NOMO-1 (cell line): ENCODE results near the gene RFFL.
"Not testable (repeated sequence)": the region's sequence is repeated elsewhere in the genome, so short reads cannot be mapped to it uniquely, and the experiment has no call there.

ENCODE experiments used
- DNase-seq, 2 experiments: peaks; one replicate each; lab custom pipeline; 2025; ENCODE audit not compliant: unreplicated experiment in 2 of 2; lab: John Stamatoyannopoulos, UW

The RFFL gene

DNA sequence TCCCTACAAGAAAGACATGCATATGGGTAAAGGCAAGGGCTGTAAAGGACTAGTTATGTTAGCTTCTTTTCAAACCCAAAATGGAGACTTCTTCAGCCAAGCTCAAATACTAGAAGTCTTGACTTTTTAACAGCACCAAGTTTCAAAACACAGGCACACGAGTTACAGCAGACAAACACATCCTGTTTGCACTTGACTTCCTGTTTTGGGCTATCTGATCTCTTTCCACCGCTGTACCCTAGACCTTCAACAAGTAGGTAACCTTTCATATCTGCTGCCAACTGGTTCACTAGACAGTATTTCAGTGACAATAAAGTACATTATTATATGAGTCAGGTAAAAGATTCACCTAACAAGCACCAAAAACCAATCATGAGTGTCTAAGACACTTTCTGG is 12.3 kb downstream of the RFFL start:
- peak; percentile 86 to 91 for DNase-seq

DNA sequence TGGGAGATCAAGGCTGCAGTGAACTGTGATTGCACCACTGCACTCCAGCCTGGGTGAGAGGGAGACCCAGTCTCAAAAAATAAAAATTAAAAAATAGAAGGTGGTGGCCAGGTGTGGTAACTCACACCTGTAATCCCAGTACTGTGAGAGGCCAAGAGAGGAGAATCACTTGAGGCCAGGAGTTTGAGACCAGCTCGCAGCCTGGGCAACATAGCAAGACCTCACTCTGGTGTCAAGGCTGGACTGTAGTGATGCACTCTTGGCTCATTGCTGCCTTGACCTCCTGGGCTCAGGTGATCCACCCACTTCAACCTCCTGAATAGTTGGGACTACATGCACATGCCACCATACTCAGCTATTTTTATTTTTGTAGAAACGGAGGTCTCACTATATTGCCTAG is 13.3 kb downstream of the RFFL start:
- DNase-seq = no peak

DNA sequence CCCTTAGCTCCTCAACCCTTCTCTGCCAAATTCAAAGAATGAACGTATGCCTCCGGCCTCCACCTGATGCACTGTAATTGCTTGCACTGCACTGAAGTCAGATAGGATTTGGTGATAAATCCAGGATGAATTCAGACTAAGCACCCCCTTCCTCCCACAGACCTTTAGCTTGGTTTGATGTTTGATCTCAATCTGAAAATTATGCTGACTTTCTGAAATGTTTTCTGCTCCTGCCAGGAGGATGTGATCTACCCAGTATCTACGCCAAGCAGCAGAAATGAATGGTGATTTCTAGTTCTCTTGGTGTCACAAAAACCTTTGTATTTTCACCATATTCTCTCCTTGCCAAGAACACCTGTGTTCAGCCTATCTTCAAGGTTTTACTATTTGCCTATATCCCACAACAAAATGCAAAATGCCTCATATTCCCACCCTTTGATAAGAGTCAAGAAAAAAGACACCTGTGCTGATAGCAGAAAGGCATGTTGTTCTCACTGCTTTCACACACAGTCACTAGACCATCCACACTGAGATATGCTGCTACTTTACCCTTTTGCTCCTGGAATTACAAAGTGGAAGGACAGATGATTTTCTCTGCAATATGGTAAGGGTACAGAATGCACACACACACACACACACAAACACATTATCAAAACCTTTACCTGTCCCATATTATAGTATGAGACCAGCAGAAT is 14.7 kb downstream of the RFFL start:
- no peak for DNase-seq

DNA sequence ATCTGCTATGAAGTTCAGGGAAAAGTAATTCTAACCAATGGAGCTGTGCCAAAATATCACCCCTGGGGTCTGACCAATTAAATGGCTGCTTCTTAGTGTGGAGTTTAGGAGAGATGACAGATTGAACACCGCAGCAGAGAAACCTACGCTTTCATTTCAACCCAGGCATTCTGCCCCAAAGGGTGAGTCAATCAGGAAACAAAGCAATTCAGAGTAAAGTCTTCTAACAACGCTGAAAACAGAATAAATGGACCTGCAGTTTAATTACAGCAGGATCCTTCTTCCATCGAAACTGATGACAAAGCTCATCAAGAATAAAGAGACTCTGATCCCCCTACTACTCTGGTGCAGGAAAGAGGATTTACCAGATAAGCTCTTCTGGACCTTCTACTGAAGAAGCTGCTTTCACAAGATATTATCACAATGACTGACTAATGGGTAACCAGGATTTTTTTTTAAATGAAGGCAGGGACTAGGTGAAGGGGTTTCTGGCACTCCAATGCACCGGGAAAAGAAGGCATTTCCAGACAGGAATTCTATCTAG is 16.7 kb downstream of the RFFL start:
- DNase-seq = peak; percentile 6 to 53

DNA sequence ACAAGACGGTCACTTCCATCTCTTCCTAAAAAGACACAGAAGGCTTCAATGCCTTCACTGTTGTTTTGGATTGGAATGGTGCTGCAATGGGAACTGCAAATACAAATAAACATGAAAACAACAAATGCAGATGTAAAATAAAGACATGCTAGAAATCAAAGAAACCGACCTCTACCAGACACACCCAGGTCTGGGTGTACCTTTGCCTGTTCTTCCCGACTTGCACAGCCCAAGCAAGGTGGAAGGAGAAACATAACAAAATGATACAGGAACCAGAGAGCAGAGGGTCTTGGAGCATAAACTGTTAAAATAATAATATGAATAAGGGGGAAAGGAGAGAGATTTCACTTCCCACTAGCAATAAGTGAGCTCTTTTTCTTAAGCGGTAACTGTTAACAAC is 17.3 kb downstream of the RFFL start:
- no peak for DNase-seq

DNA sequence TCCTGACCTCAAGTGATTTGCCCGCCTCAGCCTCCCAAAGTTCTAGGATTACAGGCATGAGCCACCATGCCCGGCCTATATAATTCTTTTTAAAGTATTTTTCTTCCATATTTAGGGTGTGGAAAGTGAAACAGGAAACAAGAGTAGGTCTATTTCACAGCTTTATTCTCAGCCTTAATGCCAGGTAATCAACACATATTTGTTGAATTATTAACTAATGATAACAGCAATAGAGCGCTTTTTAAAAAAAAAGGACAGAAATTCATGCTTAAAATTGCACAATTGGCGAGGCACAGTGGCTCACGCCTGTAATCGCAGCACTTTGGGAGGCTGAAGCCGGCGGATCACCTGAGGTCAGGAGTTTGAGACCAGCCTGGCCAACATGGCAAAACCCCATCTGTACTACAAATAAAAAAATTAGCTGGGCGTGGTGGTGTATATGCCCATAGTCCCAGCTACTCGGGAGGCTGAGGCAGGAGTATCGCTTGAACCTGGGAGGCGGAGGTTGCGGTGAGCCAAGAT is 18.0 kb downstream of the RFFL start:
- DNase-seq = not testable (repeated sequence)

DNA sequence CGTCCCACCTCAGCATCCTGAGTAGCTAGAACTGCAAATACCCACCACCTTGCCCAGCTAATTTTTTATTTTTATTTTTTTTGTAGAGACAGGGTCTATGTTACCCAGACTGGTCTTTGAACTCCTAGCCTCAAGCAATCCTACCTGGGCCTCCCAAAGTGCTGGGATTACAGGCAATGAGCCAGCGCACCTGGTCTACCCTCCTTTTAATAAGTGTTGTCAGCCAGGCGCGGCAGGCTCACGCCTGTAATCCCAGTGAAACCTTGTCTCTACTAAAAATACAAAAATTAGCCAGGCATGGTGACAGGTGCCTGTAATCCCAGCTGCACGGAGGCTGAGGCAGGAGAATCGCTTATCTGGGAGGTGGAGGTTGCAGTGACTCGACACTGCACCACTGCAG is 19.3 kb downstream of the RFFL start:
- no peak for DNase-seq

DNA sequence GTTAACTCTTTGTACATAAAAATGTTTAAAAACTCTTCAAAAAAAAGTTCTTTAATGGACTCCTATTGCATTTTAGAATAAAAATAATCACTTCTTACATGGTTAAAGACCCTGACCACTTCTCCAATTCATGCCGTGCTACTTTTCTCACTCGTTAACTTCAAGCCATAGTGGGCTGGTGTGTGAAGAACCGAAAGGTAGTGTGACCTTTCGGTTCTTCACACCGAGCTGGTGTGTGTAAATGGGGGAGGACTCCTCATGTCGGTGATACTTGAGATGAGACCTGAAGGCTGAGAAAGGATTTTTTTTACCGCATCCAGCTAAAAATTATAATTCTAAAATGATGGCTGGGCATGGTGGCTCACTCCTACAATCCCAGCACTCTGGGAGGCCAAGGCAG is 22.1 kb downstream of the RFFL start:
- no peak for DNase-seq

DNA sequence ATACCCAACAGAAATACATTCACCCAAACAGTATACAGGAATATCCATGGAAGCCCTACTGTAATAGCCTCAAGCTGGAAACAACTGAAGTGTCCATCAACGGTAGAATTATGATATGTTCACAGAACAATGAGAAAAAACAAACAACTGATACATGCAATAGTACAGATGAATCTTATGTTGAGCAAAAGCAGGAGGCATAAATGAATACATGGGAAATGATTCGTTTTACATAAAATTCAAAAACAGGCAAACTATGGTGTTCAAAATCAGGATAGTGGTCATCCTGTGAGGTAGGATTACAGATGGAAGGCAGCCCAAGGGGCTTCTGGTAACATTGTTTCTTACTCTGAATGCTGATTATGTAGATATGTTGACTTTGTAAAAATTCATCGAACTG is 25.1 kb downstream of the RFFL start:
- DNase-seq = no peak

DNA sequence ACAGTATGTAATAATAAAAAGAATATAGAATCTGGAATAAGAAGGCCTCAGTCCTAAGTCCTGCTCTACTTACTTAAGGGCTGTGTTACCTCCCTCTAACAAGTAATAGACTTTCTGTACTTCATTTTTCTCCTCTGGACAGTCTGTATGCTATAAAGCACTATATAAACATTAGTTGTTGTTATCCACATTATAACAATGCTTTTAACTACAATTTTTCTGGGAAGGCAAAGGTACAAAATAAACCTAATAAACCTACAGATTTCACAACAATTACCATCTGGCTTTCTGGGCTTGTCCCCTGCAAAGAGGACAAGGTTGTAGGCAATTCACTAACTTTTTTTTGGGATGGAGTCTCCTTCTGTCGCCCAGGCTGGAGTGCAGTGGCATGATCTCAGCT is 32.7 kb downstream of the RFFL start:
- DNase-seq = no peak

DNA sequence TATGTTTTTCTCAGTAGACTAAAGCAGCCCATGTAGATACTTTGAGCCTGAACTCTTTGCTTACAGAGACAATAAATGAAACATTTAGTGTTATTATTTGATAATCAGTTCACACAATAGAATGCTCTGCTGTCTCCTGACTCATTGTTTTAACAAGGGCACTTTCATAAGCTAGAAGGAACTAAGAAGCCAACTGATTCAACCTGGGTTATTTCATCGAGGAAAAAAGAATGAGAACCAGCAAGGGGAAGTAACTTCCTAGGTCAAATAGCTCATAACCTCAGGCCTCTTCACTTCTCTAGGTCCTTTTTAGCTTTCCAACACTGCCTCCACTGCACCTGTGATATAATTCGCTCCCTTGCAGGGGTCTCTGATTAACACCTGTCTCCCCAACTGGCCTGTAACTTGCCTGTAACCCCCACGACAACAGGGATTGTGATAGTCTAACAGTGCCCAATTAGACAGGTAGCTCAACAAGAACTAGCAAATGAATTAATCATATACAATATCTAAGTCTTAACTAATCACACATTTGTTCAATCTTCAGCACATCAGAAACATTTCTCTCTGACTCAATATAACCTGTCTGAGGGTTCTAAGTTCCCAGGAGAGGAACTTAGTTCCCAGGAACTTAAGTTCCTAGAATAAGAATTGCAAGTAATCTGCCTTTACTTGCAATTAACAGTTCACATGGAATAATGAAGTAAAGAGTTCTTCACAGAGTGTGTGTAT is 34.8 kb downstream of the RFFL start:
- DNase-seq = peak; percentile 26 to 83

DNA sequence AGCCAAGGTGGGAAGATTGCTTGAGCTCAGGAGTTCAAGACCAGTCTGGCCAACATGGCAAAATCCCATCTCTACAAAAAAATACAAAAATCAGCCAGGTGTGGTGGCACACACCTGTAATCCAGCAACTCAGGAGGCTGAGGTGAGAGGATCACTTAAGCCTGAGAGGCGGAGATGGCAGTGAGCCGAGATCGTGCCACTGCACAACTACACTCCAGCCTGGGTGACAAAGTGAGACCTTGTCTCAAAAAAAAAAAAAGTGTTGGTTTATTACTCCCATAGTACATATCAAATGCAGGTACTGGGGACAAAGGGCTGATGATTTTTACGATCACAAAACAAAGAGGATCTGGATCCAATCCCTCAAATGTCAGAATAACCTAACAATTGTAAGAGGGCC is 35.4 kb downstream of the RFFL start:
- DNase-seq = not testable (repeated sequence)

DNA sequence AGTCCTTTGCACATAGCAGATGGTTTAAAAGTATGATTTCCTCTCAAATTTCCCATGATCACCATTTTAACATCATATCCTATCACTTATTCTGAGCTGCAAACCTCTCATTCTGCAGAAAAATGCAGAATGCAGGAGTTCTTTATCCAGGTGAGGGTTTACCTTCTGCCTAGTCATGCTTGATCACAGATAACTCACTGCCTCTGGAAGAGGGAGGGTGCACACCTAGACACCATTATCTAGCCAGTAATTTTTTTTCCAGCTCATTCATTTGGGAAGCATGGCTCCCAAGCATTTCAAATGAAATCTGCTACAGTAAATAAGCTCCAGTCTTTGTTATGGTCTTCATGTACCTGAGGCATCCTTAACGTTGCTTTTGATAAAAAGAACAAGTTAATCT is 38.0 kb downstream of the RFFL start:
- no peak for DNase-seq

DNA sequence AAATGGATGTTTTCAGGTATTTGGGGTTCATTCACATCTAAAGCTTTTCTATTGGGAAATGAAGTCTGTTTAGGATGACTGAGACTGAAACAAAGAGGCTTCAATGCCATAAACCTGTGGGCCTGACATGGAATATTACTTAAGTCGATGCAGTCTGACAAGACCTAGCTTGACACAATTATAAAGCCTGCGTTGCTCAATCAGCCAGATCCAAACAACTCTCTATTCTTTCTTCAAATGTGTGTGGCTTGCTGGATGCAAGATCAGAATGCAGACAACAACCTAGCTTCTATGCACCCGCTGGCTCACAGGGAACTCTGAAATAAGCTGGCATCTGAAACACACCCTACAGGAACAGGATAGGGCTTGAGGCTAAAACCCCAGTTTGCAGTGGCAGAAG is 40.0 kb downstream of the RFFL start:
- no peak for DNase-seq

DNA sequence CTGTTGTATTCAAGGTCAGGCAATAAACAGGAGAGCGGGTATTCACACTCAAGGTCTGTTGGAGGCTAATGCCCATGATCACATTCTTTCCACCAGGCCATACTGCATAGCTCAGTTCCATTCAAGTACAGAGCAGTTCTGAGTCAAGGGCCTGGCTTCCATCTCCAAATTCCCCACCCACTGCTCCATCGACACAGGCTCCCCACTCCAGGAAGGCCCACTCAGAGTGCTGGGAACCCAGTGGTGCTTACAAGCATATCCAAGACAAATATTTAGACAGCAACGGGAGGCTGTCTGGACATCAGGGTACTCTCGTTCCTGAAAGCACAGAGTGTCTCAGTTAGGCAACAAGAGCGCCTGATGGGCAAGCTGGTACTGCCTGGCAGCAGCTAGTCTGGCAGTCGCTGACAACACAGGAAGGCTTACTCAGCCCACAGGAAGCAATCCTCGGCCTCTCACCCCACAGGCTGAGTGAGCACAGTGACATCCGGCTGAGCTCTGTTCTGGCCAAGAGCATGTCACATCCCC is 40.9 kb downstream of the RFFL start:
- DNase-seq = peak; percentile 20 to 67

DNA sequence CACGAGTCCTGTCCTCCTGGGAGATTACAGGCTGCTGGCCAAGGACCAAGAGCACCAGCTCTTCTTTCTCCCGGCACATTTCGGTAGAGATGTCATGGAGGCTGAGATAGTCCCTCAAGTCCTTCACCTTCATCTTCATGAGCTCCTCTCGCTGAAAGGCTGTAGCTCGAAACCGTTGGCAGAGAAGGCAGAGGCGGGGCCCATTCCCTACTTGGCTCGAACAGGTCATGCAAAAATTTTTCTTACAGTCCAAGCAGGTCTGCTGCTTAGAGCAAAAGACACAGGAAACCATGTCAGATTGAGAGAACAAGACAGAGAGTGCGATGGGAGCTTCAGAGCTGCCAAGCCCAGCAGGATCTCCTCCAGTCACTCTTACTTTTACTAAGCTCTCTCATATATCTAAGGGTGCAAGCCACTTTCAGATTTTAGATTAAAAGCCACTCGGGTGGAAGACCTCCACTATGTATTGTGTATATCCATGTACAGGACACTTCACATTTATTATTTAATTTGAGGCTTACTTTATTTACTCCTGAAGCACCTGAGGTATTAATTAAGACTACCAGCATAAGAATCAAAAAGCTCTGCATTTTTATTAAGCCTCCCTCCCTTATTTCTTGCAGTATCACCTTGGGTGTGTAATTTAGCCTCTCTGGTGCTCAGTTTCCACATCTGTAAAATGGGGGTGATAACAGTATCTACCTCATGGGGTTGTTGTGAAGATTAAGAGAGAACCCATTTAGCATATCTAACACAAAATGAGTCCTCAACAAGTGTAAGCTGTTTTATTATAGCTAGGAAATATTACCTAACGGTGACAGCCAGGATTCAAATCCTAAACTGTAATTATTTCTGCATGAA is 41.8 kb downstream of the RFFL start:
- DNase-seq = no peak

DNA sequence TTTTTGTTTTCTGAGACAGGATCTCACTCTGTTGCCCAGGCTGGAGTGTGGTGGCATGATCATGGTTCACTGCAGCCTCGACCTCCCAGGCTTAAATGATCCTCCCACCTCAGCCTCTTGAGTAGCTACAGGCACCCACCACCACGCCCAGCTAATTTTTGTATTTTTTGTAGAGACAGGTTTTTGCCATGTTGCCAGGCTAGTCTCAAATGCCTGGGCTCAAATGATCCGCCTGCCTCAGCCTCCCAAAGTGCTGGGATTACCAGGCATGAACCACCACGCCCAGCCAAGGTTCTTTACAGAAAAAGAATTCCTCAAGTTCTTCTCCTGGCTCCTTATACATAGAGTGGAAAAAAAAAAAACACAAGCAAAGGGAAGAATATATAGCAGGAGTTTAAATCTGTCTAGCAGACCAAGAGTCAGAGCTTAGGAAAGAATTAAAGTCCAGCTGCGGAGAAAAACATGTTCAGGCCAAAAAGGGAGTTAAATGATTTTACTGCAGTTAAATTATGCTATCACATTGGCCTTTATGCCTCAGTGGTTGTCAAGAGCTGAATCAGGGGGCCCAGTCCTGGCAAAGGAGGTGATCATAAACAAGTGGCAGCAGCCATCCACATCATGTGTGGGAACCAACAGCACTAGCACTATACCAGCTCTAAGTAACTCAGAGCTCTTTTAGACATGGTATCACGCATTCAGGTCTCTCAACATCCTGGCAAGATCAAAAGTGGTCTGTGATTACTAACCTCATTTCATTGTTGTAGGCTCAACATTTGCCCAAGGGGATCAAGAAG is 43.9 kb downstream of the RFFL start:
- no peak for DNase-seq

DNA sequence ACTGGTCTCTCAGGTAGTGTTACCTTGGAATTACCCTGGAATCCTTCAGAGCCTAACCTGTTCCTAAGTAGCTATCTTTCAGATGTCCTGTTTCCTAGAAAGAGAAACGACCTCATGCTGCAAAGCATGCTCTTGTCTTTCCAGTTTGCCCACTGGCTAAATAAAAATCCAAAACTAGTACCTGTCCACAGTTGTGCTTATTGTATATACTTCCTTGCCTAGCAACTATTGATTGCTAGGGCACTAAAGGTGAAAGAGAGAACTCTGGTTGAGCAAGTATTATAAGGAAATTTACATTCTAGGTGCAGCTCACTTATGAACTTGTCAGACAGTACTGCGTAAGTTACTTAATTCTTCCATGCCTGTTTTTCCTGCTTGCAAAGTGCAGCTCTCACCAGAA is 44.7 kb downstream of the RFFL start:
- DNase-seq = no peak

DNA sequence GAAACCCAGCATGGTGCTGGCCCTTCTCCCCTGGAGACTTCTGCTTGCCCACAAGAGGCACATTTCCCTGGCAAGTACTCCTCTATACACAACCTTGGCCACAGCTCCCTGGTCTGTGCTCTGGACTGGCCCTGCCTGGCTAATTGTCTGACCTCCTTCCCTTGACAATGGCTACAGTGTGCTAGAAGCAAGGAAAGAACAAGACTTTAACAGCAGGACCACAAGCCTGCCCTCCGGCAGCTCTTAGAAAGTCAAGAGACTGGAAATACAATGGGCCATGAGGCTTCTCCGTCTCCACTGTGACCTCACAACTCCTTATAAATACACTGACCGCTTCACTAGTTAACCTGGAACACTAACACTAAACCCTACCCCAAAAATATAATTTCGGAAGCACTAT is 46.5 kb downstream of the RFFL start:
- no peak for DNase-seq

DNA sequence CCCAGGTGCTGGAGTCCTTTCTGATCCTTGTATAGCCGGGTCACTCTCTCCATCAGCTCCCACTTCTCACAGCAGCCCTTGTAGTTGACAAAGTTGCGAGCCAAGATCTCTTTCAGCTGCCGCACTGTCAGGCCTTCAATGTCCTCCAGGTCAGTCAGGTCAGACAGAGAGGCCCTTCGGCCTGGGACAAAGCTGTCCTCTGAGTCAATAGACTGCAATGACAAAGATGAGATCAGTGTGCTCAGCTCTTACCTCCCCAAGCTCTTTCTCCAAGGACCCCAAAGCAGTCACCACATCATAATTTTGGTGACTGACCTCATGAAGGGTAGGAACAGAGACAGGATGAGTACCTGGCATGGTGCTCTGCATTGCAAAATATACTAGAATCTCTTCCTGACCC is 47.1 kb downstream of the RFFL start:
- no peak for DNase-seq
